ENCODE data around the gene GAS2. TPM values are rescaled to one million over a fixed set of nuclear protein-coding genes. Genes with fewer than 3 reads are reported as not detected.

GAS2 gene
- total and polyA plus RNA-seq, 2 donors (not counting 3 experiments of a cell fraction or from before 2014, with no cell fraction given): 0.54 to 0.88 TPM

- no peak overlapping the region for H2AFZ ChIP-seq (ENCODE audit: low read depth, low read length)
- FAIRE-seq: no peak
- no peaks in the 10 kb centered on the region for H3K36me3 ChIP-seq (ENCODE audit: control insufficient read depth in 2 of 2, extremely low read depth in 1 of 2, insufficient read depth in 2 of 2, low read length in 2 of 2)
- no peaks in the 10 kb centered on the region for H3K79me2 ChIP-seq (ENCODE audit: control insufficient read depth, insufficient read depth, low read length)
- H3K4me3 ChIP-seq (replicated peaks in 1 of 3; ENCODE audit: insufficient read depth in 1 of 3, low read depth in 1 of 3, low read length in 3 of 3): no peak overlapping the region
- H3K9me1 ChIP-seq (replicated peaks; ENCODE audit: control insufficient read depth, extremely low read depth, insufficient read depth, low read length): no peaks in the 10 kb centered on the region
- ChIA-PET POLR2A (no interaction called here), CTCF (interaction anchor here (0.8 kb wide), 1 partner anchor 10 kb away, joined by 3 read pairs; no protein-coding TSS in a partner anchor)
- DNase-seq (ENCODE audit: low read depth, low spot score): peak; percentile 17
- H3K4me2 ChIP-seq (ENCODE audit: insufficient read depth, low read length): no peak overlapping the region
- no peaks in the 10 kb centered on the region for H4K20me1 ChIP-seq (replicated peaks; ENCODE audit: control insufficient read depth, extremely low read depth, insufficient read depth, low read length)
- dilution Hi-C loops (cut with MboI; ENCODE audit: extremely low pct_ligation_motif_present, low sequenced_read_pairs) (no loop called here), intact Hi-C loops (cut with micrococcal nuclease) (no loop called here)
- no peaks in the 10 kb centered on the region for H3K4me1 ChIP-seq (ENCODE audit: control insufficient read depth, extremely low read depth, insufficient read depth, low read length)
- H3K27me3 ChIP-seq (ENCODE audit: control insufficient read depth in 2 of 2, insufficient read depth in 2 of 2, low read length in 2 of 2): peaks cover 0 to 1% of the 10 kb centered on the region in 2 experiments
- no peak overlapping the region for H3K27ac ChIP-seq (ENCODE audit: insufficient read depth, low read depth, low read length)
- H3K9me3 ChIP-seq (replicated peaks; ENCODE audit: control insufficient read depth, insufficient read depth, low read length): no peaks in the 10 kb centered on the region
- TF ChIP-seq GATA2 (IDR thresholded peaks at IDR 0.05; ENCODE audit: insufficient read depth, insufficient read length, low read depth, low read length): no peak
- TF ChIP-seq JUN (IDR thresholded peaks at IDR 0.05; ENCODE audit: borderline replicate concordance, insufficient read depth, insufficient read length, low read depth): no peak
- no peak for TF ChIP-seq MAX (IDR thresholded peaks at IDR 0.05; ENCODE audit: insufficient read depth, insufficient read length)
- TF ChIP-seq EZH2 (IDR thresholded peaks at IDR 0.05; ENCODE audit: borderline replicate concordance, low read depth, low read length, severe bottlenecking): no peak
- TF ChIP-seq POLR2AphosphoS5 (IDR thresholded peaks at IDR 0.05; ENCODE audit: insufficient read depth, low read depth, low read length): no peak
- TF ChIP-seq MYC (IDR thresholded peaks at IDR 0.05; ENCODE audit: low read depth, low read length): no peak
- no peak for TF ChIP-seq POLR2A (IDR thresholded peaks at IDR 0.05; ENCODE audit: low read depth, low read length)
- TF ChIP-seq FOS (IDR thresholded peaks at IDR 0.05; ENCODE audit: borderline replicate concordance, insufficient read depth, low read length): no peak
- TF ChIP-seq CTCF (IDR thresholded peaks at IDR 0.05; ENCODE audit: extremely low read depth in 1 of 2, insufficient read depth in 1 of 2, low read depth in 1 of 2, low read length in 2 of 2): no peak
- BruUV-seq (replicated peaks): no TSS peak
- H3K9ac ChIP-seq (replicated peaks; ENCODE audit: extremely low read depth, insufficient read depth, low read length): no peak overlapping the region
Measured at GRCh38 chr11:22711880-22712279, 45.5 kb downstream of the GAS2 start.
